ENCODE measurements around the gene CD84. TPM values are rescaled to one million over a fixed set of nuclear protein-coding genes. Genes with fewer than 3 reads are reported as not detected.
"Not testable (repeated sequence)": the region's sequence is repeated elsewhere in the genome, so short reads cannot be mapped to it uniquely, and the experiment has no call there.

The CD84 gene
- total and polyA plus RNA-seq, 2 experiments from 2014 or later, result not detected

GRCh38 chr1:160588468-160588867 is 9.2 kb upstream of the CD84 start:
- no peaks in the 10 kb centered on the region for H3K9me3 ChIP-seq (ENCODE audit: low read depth)
- TF ChIP-seq CTCF (IDR thresholded peaks at IDR 0.05; ENCODE audit: low read depth, low read length), result no peak
- no peaks in the 10 kb centered on the region for H3K4me1 ChIP-seq (ENCODE audit: low read depth)
- H3K36me3 ChIP-seq, result no peaks in the 10 kb centered on the region
- no peak for DNase-seq (ENCODE audit: low read depth in 1 of 2, low spot score in 1 of 2)
- no peaks in the 10 kb centered on the region for H3K27me3 ChIP-seq
- H3K4me3 ChIP-seq, result no peak overlapping the region
- H3K27ac ChIP-seq, result no peak overlapping the region

GRCh38 chr1:160584784-160585183 is 5.5 kb upstream of the CD84 start:
- Histone ChIP-seq H3K27ac (no peak overlapping the region), H3K36me3 (no peaks in the 10 kb centered on the region), H3K4me1 (ENCODE audit: low read depth) (no peaks in the 10 kb centered on the region), H3K9me3 (ENCODE audit: low read depth) (no peaks in the 10 kb centered on the region), H3K4me3 (no peak overlapping the region), H3K27me3 (no peaks in the 10 kb centered on the region)
- no peak for DNase-seq (ENCODE audit: low read depth in 1 of 2, low spot score in 1 of 2)
- no peak for TF ChIP-seq CTCF (IDR thresholded peaks at IDR 0.05; ENCODE audit: low read depth, low read length)

- H3K4me1 ChIP-seq (ENCODE audit: low read depth); H3K36me3 ChIP-seq; H3K9me3 ChIP-seq (ENCODE audit: low read depth); DNase-seq (ENCODE audit: low read depth in 1 of 2, low spot score in 1 of 2); H3K4me3 ChIP-seq; H3K27ac ChIP-seq; H3K27me3 ChIP-seq: not testable (repeated sequence)
Measured at GRCh38 chr1:160582976-160583375, 3.7 kb upstream of the CD84 start.

GRCh38 chr1:160581961-160582360 is 2.7 kb upstream of the CD84 start:
- Histone ChIP-seq H3K27me3 (no peaks in the 10 kb centered on the region), H3K9me3 (ENCODE audit: low read depth) (no peaks in the 10 kb centered on the region), H3K27ac (no peak overlapping the region), H3K36me3 (no peaks in the 10 kb centered on the region), H3K4me3 (no peak overlapping the region), H3K4me1 (ENCODE audit: low read depth) (no peaks in the 10 kb centered on the region)
- TF ChIP-seq CTCF (IDR thresholded peaks at IDR 0.05; ENCODE audit: low read depth, low read length), result no peak
- DNase-seq (ENCODE audit: low read depth in 1 of 2, low spot score in 1 of 2), result no peak

- Histone ChIP-seq H3K27me3 (no peaks in the 10 kb centered on the region), H3K9me3 (ENCODE audit: low read depth) (no peaks in the 10 kb centered on the region), H3K4me3 (no peak overlapping the region), H3K36me3 (no peaks in the 10 kb centered on the region), H3K27ac (no peak overlapping the region), H3K4me1 (ENCODE audit: low read depth) (no peaks in the 10 kb centered on the region)
- TF ChIP-seq CTCF (IDR thresholded peaks at IDR 0.05; ENCODE audit: low read depth, low read length), result no peak
- no peak for DNase-seq (ENCODE audit: low read depth in 1 of 2, low spot score in 1 of 2)
Measured at GRCh38 chr1:160580221-160580812, 1.0 kb upstream of the CD84 start.

- Histone ChIP-seq H3K27me3 (no peaks in the 10 kb centered on the region), H3K4me3 (no peak overlapping the region), H3K36me3 (no peaks in the 10 kb centered on the region), H3K27ac (no peak overlapping the region), H3K9me3 (ENCODE audit: low read depth) (no peaks in the 10 kb centered on the region), H3K4me1 (ENCODE audit: low read depth) (no peaks in the 10 kb centered on the region)
- no peak for TF ChIP-seq CTCF (IDR thresholded peaks at IDR 0.05; ENCODE audit: low read depth, low read length)
- DNase-seq (ENCODE audit: low read depth in 1 of 2, low spot score in 1 of 2), result no peak
Measured at GRCh38 chr1:160578525-160579191, 638 bp downstream of the CD84 start.

Data from cardiac muscle cell (in vitro differentiated cells and primary cell).